GM19099 (cell line): ENCODE results near the gene POLR2A.

Source experiments
- POLR2A ChIP-seq: IDR thresholded peaks from 3 replicates; pipeline ENCODE4 v1.6.1; 2011; ENCODE audit warnings: low read depth; ENCODE audit not compliant: insufficient read length; ENCODE audit errors: extremely low read depth

POLR2A gene

DNA sequence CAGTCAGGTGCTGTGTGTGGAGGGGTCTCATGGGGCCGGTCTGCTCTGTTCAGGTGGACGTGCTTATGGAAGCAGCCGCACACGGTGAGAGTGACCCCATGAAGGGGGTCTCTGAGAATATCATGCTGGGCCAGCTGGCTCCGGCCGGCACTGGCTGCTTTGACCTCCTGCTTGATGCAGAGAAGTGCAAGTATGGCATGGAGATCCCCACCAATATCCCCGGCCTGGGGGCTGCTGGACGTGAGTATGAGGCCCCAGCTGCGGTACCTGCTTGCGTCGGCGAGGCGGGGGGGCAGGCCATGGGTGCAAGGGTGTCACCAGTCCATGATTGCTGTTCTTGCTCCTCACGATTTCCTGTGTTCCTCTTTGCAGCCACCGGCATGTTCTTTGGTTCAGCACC is 27.9 kb downstream of the POLR2A start:
- TF ChIP-seq POLR2A = no peak

DNA sequence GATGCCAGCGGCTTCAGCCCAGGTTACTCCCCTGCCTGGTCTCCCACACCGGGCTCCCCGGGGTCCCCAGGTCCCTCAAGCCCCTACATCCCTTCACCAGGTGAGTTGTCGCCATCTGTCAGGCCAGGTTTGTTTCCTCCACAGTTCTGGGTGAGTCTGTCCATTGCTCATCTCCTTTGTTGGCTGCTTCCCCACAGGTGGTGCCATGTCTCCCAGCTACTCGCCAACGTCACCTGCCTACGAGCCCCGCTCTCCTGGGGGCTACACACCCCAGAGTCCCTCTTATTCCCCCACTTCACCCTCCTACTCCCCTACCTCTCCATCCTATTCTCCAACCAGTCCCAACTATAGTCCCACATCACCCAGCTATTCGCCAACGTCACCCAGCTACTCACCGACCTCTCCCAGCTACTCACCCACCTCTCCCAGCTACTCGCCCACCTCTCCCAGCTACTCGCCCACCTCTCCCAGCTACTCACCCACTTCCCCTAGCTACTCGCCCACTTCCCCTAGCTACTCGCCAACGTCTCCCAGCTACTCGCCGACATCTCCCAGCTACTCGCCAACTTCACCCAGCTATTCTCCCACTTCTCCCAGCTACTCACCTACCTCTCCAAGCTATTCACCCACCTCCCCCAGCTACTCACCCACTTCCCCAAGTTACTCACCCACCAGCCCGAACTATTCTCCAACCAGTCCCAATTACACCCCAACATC is 28.8 kb downstream of the POLR2A start:
- TF ChIP-seq POLR2A = no peak

DNA sequence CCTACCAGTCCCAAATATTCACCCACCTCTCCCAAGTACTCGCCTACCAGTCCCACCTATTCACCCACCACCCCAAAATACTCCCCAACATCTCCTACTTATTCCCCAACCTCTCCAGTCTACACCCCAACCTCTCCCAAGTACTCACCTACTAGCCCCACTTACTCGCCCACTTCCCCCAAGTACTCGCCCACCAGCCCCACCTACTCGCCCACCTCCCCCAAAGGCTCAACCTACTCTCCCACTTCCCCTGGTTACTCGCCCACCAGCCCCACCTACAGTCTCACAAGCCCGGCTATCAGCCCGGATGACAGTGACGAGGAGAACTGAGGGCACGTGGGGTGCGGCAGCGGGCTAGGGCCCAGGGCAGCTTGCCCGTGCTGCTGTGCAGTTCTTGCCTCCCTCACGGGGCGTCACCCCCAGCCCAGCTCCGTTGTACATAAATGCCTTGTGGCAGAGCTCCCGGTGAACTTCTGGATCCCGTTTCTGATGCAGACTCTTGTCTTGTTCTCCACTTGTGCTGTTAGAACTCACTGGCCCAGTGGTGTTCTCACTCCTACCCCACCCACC is 29.8 kb downstream of the POLR2A start:
- TF ChIP-seq POLR2A = no peak

DNA sequence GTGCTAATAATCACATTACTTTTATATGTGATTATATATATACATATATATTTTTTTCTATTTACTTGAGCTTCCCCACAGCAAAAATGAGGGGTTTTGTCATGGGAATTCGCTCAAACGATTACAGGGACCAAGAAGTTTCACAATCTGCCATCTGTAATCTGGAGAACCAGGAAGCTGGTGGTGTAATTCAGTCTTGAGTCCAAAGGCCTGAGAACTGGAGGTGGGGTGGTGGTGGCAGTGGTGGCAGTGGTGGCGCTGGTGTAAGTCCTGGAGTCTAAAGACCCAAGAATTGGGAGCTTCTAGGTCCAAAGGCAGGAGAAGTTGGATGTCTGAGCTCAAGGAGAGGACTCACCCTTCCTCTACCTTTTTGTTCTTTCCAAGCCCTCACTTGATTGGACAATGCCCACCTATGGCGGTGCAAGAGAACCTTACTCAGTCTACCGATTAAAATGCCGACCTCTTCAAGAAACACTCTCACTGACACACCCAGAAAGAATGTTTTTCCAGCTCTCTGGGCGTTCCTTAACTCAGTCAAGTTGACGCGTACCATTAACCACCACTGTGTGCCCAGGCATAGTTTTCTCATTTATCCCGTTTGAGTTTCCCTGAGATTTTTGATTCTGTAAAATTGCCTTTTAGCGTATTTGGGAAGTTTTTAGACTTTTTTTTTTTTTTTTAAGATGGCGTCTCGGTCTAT is 31.9 kb downstream of the POLR2A start:
- no peak for TF ChIP-seq POLR2A

DNA sequence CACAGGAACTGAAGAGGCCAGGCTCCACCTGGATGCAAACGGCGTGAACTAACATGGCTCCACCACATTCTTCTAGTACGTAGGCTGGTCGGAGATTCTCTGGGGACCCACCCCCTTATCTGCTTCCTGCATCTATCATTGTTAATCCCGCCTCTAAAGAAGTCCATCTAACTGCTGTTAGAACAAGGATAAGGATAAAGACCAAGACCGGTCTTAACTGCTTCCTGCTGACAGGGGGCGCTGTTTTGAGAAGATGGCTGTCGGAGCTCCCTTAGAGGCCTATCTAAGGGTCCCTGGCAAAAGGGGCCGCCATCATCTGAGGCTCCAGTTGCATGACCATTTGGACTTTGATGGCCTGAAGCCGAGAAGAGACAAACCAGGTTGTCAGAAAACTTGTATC is 38.9 kb downstream of the POLR2A start:
- no peak for TF ChIP-seq POLR2A

DNA sequence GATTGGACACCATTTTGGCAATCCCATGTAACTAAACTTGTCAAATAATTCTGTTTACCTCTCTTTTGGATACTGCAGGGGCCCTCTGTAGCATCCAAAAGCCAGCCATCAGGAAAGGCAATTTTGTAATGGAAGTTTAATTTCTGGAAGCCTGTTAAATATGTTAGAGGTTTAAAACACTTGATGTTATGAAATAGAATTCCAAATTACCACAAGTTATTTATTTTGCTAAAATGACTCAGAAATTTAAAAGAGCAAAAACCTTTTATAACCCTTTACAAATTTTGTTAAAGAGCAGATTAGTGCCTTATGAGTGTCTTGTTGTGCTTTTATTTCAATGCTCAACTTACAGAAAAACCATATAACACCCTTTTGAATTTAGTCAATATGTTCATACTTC is 44.7 kb downstream of the POLR2A start:
- no peak for TF ChIP-seq POLR2A

DNA sequence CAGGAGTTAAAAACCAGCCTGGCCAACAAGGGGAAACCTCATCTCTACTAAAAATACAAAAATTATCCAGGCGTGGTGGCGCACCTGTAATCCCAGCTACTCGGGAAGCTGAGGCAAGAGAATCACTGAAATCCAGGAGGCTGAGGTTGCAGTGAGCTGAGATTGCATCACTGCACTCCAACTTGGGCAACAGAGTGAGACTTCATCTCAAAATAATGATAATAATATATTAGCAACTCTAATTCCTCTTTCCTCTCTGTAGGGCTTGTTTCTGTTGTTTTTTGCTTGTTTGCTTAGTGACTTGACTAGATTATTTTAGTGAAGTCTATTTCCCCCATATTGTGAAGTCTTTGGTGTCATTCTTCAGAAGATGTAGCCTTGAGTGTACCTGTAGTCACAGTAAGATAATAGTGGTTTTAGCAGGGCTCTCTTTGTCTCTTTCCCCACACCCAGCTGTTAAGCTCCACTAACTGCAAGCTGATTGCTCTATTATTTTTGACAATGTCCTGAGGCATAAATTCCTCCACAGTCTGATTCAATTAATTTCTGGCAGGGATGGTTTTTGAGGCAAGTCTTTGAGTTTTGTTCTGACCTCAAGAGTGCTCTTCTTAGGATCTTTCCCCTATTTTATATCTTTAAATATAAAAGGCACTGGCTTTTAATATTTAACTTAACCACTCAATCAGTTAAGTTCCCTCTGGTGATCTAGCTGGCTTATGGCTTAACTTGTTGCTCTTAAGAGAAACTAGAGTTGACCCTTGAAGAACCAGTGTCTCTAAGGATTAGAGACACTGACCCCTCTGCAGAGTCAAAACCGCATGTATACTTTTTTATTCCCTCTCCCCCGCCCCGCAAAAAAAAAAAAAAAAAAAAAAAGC is 46.1 kb downstream of the POLR2A start:
- TF ChIP-seq POLR2A = no peak

DNA sequence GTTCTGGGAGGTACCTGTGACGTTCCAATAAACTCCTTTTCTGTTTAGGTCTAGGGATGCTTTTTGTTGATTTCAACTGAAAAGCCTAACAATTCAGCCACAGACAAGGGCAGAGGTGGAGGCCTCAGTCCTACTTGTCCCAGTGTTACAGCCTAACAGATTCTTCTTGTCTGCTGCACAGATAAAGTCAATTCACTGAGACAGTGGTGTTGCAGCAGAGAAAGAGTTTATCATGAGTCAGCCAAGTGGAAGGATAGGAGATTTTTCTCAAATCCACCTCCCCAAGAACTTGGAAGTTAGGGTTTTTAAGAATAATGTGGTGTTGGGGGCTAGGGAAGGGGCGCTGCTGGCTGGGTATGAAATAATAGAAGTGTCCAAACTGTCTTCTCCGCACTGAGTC is 53.9 kb downstream of the POLR2A start:
- TF ChIP-seq POLR2A = no peak

DNA sequence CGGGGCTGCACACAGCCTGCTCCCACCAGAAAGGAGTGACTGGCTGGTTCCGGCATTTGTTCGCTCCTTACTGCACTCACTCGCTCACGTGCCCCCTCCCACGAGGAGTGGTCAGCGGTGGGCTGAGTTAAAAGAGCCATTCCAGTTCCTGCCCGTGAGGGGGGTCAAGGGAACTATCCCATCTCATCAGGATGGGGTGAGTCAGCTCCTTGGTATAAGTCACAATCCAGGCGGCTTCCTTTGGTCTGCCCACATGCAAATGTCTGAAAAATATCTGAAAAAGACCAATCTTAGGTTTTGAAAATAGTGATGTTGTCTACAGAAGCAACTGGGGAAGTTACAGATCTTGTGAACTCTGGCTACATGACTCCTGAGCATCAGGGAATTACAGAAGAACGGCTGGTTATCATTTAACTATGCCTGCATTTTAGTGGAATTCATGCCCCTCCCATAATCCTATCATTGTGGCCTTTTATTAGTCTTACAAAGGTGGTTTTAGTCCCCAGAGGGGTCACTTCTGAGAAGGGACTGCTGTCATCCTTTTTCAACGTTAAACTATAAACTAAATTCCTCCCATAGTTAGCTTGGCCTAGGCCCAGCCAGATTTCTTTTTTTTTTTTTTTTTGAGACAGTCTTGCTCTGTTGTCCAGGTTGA is 54.9 kb downstream of the POLR2A start:
- TF ChIP-seq POLR2A = no peak

DNA sequence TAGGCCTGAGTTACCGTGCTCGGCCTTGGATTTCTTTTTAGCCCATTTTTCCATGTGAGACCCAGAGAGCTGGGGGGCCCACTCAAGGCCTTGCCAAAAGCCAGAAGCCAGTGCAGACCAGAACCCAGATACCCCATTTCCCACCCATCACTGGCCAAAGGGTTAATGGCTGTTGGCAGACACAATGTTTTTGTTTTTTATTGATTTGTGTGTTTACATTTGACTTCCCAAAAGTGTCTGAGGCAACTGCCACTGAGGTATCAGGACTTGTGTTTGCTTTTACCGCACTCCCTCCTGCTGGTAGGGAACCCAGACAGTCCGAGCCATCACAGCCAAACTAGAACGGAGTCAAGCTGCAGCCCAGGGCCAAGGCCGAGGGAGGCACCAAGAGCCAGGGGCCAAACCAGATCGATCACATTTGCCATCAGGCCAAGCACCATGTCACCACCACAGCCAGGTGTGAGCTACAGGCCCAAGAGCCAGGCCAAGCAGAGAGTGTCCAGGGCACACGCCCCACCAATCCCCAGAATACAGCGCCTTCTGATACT is 57.0 kb downstream of the POLR2A start:
- no peak for TF ChIP-seq POLR2A

DNA sequence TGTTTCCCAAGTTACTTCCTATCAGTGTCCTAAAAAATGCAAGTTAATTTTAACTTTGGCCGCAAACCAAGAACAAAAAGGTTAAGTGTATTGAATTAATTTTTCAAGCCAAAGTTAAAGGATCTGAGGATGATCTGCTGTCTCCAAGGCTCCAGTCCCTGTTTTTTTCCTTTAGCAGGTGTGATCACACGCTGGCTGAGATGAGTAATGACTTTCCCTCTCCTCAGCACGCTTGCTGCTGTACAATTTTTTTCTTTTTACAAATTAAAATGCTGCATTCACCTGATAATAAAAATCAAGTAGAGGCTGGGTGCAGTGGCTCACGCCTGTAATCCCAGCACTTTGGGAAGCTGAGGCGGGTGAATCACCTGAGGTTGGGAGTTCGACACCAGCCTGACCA is 60.7 kb downstream of the POLR2A start:
- no peak for TF ChIP-seq POLR2A

DNA sequence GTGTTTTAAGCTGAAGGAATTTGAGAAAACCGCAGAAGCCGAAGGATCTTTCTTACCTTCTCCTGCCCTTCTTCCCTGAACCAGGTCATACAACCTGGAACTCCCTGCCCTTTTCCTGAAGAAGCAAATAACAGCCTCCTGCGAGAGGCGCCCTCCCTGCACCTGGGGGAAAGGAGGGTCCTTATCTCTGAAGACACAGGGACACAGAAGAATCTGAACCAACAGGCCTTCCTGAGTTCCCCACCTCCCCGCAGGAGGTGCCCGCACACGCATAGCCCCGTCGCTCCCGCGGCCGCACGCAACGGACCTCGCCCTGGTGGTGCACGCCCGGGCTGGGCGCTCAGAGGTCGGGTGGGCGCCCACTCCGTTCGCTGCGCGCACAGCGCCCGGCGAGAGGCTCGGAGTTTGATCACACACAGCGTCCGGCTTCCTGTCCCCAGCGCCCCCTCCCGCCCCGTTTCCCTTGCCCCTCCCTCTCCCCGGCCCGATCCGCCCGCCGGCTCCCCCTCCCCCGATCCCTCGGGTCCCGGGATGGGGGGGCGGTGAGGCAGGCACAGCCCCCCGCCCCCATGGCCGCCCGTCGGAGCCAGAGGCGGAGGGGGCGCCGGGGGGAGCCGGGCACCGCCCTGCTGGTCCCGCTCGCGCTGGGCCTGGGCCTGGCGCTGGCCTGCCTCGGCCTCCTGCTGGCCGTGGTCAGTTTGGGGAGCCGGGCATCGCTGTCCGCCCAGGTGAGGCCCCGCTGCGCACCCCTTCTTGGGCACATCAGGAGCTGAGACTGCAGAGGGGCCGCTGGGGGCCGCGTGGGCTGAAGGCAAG is 64.6 kb downstream of the POLR2A start, which contains the start of gene TNFSF12:
TSS of gene TNFSF12 (plus strand) at position 474 of the 816 bp plus-strand sequence. CDS start at position 570, 96 bp downstream.
- TF ChIP-seq POLR2A = peak; percentile 76
